Hematopoietic multipotent progenitor cell treated with erythropoietin and hydrocortisone succinate and interleukin-3 and kit ligand, for 17 days (in vitro differentiated cells): ENCODE results near the gene DENND2A.
"Not testable (repeated sequence)": the region's sequence is repeated elsewhere in the genome, so short reads cannot be mapped to it uniquely, and the experiment has no call there.

Experiments used
- DNase-seq: peaks from one replicate; pipeline ENCODE4 v3.0.0-alpha.2; 2015; ENCODE audit warnings: low spot score

Gene DENND2A

GRCh38 chr7:140544388-140544826 is 96.2 kb downstream of the DENND2A start:
- DNase-seq, result no peak

- no peak for DNase-seq
These were observed 98.4 kb downstream of the DENND2A start for GRCh38 chr7:140542228-140542603.

- no peak for DNase-seq
These were observed 98.9 kb downstream of the DENND2A start for GRCh38 chr7:140541513-140542227.

GRCh38 chr7:140541176-140541512 is 99.5 kb downstream of the DENND2A start:
- no peak for DNase-seq

- no peak for DNase-seq
These were observed 100.4 kb downstream of the DENND2A start for GRCh38 chr7:140540136-140540777.

GRCh38 chr7:140539461-140539860 is 101.2 kb downstream of the DENND2A start:
- DNase-seq, result no peak

GRCh38 chr7:140537750-140538482 is 102.7 kb downstream of the DENND2A start:
- DNase-seq, result no peak

GRCh38 chr7:140534743-140535142 is 105.9 kb downstream of the DENND2A start:
- no peak for DNase-seq

- DNase-seq, result no peak
These were observed 107.2 kb downstream of the DENND2A start for GRCh38 chr7:140533394-140533872.

- not testable (repeated sequence) for DNase-seq
These were observed 111.2 kb downstream of the DENND2A start for GRCh38 chr7:140529428-140529827.

GRCh38 chr7:140526787-140527664 is 113.6 kb downstream of the DENND2A start:
- DNase-seq, result no peak

GRCh38 chr7:140526214-140526613 is 114.4 kb downstream of the DENND2A start:
- no peak for DNase-seq

- no peak for DNase-seq
These were observed 114.9 kb downstream of the DENND2A start for GRCh38 chr7:140525743-140526142.

GRCh38 chr7:140521421-140521820 is 119.2 kb downstream of the DENND2A start:
- DNase-seq, result no peak

- no peak for DNase-seq
These were observed 121.6 kb downstream of the DENND2A start for GRCh38 chr7:140519007-140519399.

GRCh38 chr7:140518370-140519006 is 122.1 kb downstream of the DENND2A start:
- DNase-seq, result no peak

GRCh38 chr7:140517546-140518369 is 122.9 kb downstream of the DENND2A start:
- DNase-seq, result peak; percentile 92

- DNase-seq, result peak; percentile 96
These were observed 128.2 kb downstream of the DENND2A start for GRCh38 chr7:140512317-140513000.

- DNase-seq, result peak; percentile 27
These were observed 130.8 kb downstream of the DENND2A start for GRCh38 chr7:140509789-140510188.

- DNase-seq, result not testable (repeated sequence)
These were observed 133.1 kb downstream of the DENND2A start for GRCh38 chr7:140507556-140507955.
